Heart left ventricle (tissue), 16 donors: ENCODE measurements around the gene CSNK1D. TPM values are rescaled to one million over a fixed set of nuclear protein-coding genes. Genes with fewer than 3 reads are reported as not detected.

ENCODE experiments used
- ATAC-seq, 4 donors: fragments of 200-7000 bp; cut with Tn5 transposase; one replicate each; pipeline ENCODE4 v1.9.1; 2020 to 2022; ENCODE audit warnings: moderate library complexity in 4 of 4, mild to moderate bottlenecking in 3 of 4, moderate number of reproducible peaks in 1 of 4
- DNase-seq, 5 donors: peaks; one replicate each; pipeline ENCODE4 v3.0.0-alpha.2; 2020
- H3K27ac ChIP-seq, 12 donors: fragments of 200-600 bp; sonication (generic) in 4 of 12; one replicate each; pipeline versions ENCODE4 v1.5.0 to v1.8.0; 2016 to 2022; ENCODE audit warnings: mild to moderate bottlenecking in 2 of 12
- H3K27me3 ChIP-seq, 9 donors: fragments of 200-600 bp; sonication (generic) in 2 of 9; one replicate each; pipeline versions ENCODE4 v1.5.1 to v1.8.0; 2016 to 2022; ENCODE audit warnings: mild to moderate bottlenecking in 3 of 9
- H3K36me3 ChIP-seq, 9 donors: fragments of 200-600 bp; sonication (generic) in 2 of 9; one replicate each; pipeline versions ENCODE4 v1.5.0 to v1.8.0; 2018 to 2022; ENCODE audit warnings: mild to moderate bottlenecking in 2 of 9
- H3K4me1 ChIP-seq, 12 donors: fragments of 200-600 bp; sonication (generic) in 4 of 12; one replicate each; pipeline versions ENCODE4 v1.5.0 to v1.8.0; 2016 to 2022; ENCODE audit warnings: mild to moderate bottlenecking in 3 of 12
- H3K4me3 ChIP-seq, 12 donors: fragments of 200-600 bp; sonication (generic) in 4 of 12; one replicate each; pipeline versions ENCODE4 v1.5.0 to v1.8.0; 2017 to 2022; ENCODE audit warnings: mild to moderate bottlenecking in 9 of 12, moderate library complexity in 4 of 12
- H3K9me3 ChIP-seq, 12 donors: fragments of 200-600 bp; sonication (generic) in 4 of 12; one replicate each; pipeline versions ENCODE4 v1.5.0 to v1.8.0; 2016 to 2022; ENCODE audit warnings: mild to moderate bottlenecking in 1 of 12
- CTCF ChIP-seq, 12 donors: fragments of 200-600 bp; sonication (generic) in 4 of 12; IDR thresholded peaks; one replicate each; pipeline versions ENCODE4 v1.5.0 to v1.8.0; 2018 to 2022; ENCODE audit warnings: antibody characterized with exemption in 12 of 12, mild to moderate bottlenecking in 5 of 12
- POLR2A ChIP-seq, 2 donors: fragments of 450-650 bp; IDR thresholded peaks; one replicate each; pipeline ENCODE4 v1.6.1; 2017; ENCODE audit warnings: antibody characterized with exemption in 2 of 2, mild to moderate bottlenecking in 2 of 2, moderate library complexity in 2 of 2
- WGBS, 4 donors: extraction: QIAGEN DNeasy Blood & Tissue Kit in 2 of 4; methylation state at CpG; one replicate each; pipeline versions ENCODE4 v1.1.5 to v1.1.7; 2013 to 2018; 5-methylcytosine and 5-hydroxymethylcytosine counted together
- intact Hi-C, 10 donors: fragments of 100-400 bp; cut with DNase I; formaldehyde crosslinking; loops; one replicate each; pipeline versions ENCODE4 v1.11.1 to v1.14.2; 2022
- polyA plus RNA-seq, 2 donors: library from polyadenylated mRNA; stranded (reverse); fragments of 200-250 nt; gene quantifications; one replicate each; pipeline ENCODE4 v1.2.3, GENCODE V29; 2013
- total RNA-seq, 9 donors: library from RNA; depleted of rRNA in 2 of 9; stranded (reverse); fragments of >200 nt in 2 of 9; fragmentation: NEBNext Ultra II Directional in 3 of 9; extraction: Animal tissue kit (Norgen Biotek cat#: 25700) in 3 of 9; gene quantifications; one replicate each; pipeline versions ENCODE4 v1.1.0 to v1.2.4, GENCODE V29; 2016 to 2023
- donor health status: ischemic (EF 13 %, LVEDD 7.1; RV severe dilation, severe dysfunction).
- donor health status: healthy with polysubstance abuse.
- donor health status: DM: no; HTN: yes; CAD: no.
- donor health status: DM: no; HTN: no; CAD: no.
- donor health status: ischemic (EF 25% LVEDD 6.9; RV normal size, moderate dysfunction).
- donor health status: ischemic (EF 25% LVEDD 5.7; RV mildly dilated, moderate dysfunction).
- donor health status: healthy.
- donor health status: DM: yes; HTN: yes; CAD: no.
- donor health status: ischemic (EF 35%, LVEDD 5.7; RV mildly dilated, moderate dysfunction).
- donor health status: nonischemic (EF 11% LVEDD 7.7; RV severe dilation, severe dysfunction).
- donor health status: DM: yes; HTN: yes; CAD: no.
- donor health status: PGD.
- donor health status: ischemic (EF 29% LVEDD 5.4; RV normal size, mild dysfunction).
- donor health status: nonischemic (EF 23%, LVEDD 6.1; RV moderate dilation, normal function).

CSNK1D gene
- total and polyA plus RNA-seq, 11 donors = 38.4 to 88.1 (median 66.1) TPM

DNA sequence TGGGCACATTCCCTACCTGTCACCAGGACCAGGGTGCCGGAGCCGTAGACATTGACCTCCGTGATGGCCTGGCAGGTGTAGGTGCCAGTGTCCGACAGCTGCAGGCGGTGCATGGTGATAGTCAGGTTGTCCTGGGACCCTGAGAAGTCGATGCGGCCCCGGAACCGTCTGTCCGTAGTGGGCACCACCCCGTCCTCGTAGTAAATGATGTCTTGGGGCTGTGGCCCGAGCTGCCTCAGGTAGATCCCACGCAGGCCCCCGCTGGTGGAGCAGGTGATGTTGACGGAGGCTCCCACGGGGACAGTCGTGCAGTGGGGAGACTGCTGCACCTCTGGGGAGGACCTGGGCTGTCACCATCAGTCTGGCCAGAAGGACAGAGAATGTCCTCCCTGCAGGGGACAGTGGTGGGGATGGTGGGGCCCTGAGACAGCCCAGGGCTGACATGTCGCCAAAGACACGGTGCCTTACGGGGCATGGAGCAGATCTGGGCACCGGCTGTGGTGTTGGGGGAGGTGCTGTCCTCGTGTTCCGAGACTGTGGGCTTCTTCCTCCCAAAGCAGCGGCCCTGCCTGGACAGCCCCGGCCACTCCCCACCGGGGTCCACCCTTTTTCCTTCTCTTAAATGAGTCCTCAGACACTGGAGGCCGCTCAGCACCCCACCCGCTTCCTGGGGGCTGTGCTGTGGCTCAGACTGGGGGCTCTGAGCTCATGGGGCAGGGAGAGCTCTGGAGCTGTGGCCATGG lies 43.3 kb upstream of the CSNK1D start:
- DNase-seq = peak in 2 of 5 donors; percentile 27 to 56
- intact Hi-C loops = no loop called here
- H3K36me3 ChIP-seq = no peaks in the 10 kb centered on the region
- peaks cover 8 to 53% (median 25%) of the 10 kb centered on the region in 9 donors for H3K27me3 ChIP-seq
- peak overlapping the region in 1 of 12 donors; percentile 28 for H3K27ac ChIP-seq
- peaks cover 0 to 29% (median 4%) of the 10 kb centered on the region in 12 donors for H3K4me1 ChIP-seq
- ATAC-seq = no peak
- no peak for TF ChIP-seq CTCF (IDR thresholded peaks at IDR 0.05)
- H3K9me3 ChIP-seq = no peaks in the 10 kb centered on the region
- H3K4me3 ChIP-seq = peak overlapping the region in 2 of 12 donors; percentile 5 to 49
- 74 to 84% (median 76%) methylated on average over 18 to 29 of the region's 29 CpGs for WGBS, 4 donors

GRCh38 chr17:82315703-82316358 lies 42.3 kb upstream of the CSNK1D start:
- ATAC-seq = peak in 1 of 4 donors; percentile 29
- Histone ChIP-seq H3K4me3 (peak overlapping the region in 3 of 12 donors; percentile 19 to 49 (median 25)), H3K27ac (no peak overlapping the region), H3K36me3 (no peaks in the 10 kb centered on the region), H3K27me3 (peaks cover 8 to 53% (median 28%) of the 10 kb centered on the region in 9 donors), H3K4me1 (peaks cover 0 to 21% (median 0%) of the 10 kb centered on the region in 12 donors), H3K9me3 (no peaks in the 10 kb centered on the region)
- WGBS, 4 donors = 23 to 38% (median 32%) methylated on average over 20 to 36 of the region's 36 CpGs
- peak in 1 of 5 donors; percentile 28 for DNase-seq
- intact Hi-C loops = no loop called here
- TF ChIP-seq POLR2A (IDR thresholded peaks at IDR 0.05) (no peak), CTCF (IDR thresholded peaks at IDR 0.05) (no peak)

DNA sequence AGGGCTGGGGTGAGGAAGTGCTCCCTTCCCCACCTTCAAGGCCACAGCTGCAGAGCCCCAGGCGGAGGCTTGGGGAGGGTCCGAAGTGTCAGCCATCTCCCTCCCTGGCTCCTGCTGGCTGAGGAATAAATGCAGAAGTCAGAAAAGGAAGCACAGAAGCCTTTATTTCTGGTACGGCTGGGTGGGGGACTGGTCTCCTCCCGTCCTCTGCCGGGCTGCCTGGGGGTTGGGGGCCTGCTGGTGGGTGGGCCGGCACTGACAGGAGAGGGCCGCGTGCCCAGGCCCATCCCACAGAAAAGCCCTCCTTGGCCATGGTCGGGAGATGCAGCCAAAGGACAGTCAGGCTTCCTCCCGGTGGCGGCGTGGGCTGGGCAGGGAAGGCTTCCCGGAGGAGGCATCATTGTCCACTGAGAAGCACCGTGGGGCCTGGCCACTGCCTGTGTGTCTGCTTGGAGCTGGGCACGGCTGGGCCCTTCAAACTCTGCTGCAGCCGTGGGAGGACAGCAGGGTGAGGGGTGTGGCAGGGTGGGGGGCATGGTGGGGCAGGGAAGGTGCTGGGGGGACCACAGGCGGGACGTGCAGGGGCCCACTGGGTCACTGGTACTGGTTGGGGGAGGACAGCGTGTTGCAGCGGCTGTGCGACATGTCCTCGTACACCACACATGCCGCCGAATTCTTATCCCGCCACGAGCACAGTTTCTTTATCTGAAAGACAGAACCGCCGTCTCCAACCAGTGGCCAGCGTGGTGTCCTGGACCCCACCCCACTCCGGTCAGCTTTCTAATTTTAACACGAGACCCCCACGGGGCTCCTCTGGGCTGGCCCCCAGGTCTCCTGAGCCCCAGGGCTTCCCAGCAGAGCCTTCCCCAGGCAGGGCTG lies 41.5 kb upstream of the CSNK1D start:
- DNase-seq (no peak), ATAC-seq (peak in 1 of 4 donors; percentile 5)
- Histone ChIP-seq H3K4me3 (peak overlapping the region in 2 of 12 donors; percentile 25 to 49), H3K4me1 (peaks cover 0 to 20% (median 0%) of the 10 kb centered on the region in 12 donors), H3K9me3 (no peaks in the 10 kb centered on the region), H3K36me3 (no peaks in the 10 kb centered on the region), H3K27me3 (peaks cover 8 to 58% (median 32%) of the 10 kb centered on the region in 9 donors), H3K27ac (no peak overlapping the region)
- 39 to 43% (median 42%) methylated on average over 22 to 32 of the region's 32 CpGs for WGBS, 4 donors
- intact Hi-C loops = no loop called here
- TF ChIP-seq CTCF (IDR thresholded peaks at IDR 0.05) (no peak), POLR2A (IDR thresholded peaks at IDR 0.05) (no peak)
